H9 (cell line): ENCODE results near the gene KLHL20. TPM values are rescaled to one million over a fixed set of nuclear protein-coding genes. Genes with fewer than 3 reads are reported as not detected.

ENCODE experiments used
- DNase-seq: peaks from one replicate; pipeline ENCODE4 v3.0.0-alpha.2; 2017
- H2AFZ ChIP-seq: one replicate; pipeline ENCODE4 v1.6.1; 2013; ENCODE audit warnings: mild to moderate bottlenecking, low read length, control low read depth, moderate library complexity
- H2AK5ac ChIP-seq: 2 replicates; pipeline ENCODE4 v1.6.1; 2013; ENCODE audit warnings: low read length, control low read depth, mixed read lengths; ENCODE audit not compliant: insufficient read length
- H2BK120ac ChIP-seq: one replicate; pipeline ENCODE4 v1.6.1; 2013; ENCODE audit warnings: low read depth, mild to moderate bottlenecking, low read length, control low read depth, inconsistent platforms; ENCODE audit not compliant: poor library complexity, severe bottlenecking
- H2BK12ac ChIP-seq: 2 replicates; pipeline ENCODE4 v1.6.1; 2013; ENCODE audit warnings: low read length, control low read depth, mixed read lengths, low read depth; ENCODE audit not compliant: insufficient read length
- H2BK15ac ChIP-seq: 2 replicates; pipeline ENCODE4 v1.6.1; 2013; ENCODE audit warnings: low read depth, low read length, control low read depth
- H2BK20ac ChIP-seq: one replicate; pipeline ENCODE4 v1.6.1; 2013; ENCODE audit warnings: low read depth, mild to moderate bottlenecking, low read length, control low read depth, inconsistent platforms; ENCODE audit not compliant: poor library complexity, severe bottlenecking
- H2BK5ac ChIP-seq: 2 replicates; pipeline ENCODE4 v1.6.1; 2013; ENCODE audit warnings: low read length, control low read depth, mixed read lengths; ENCODE audit not compliant: insufficient read length
- H3K14ac ChIP-seq: 2 replicates; pipeline ENCODE4 v1.6.1; 2013; ENCODE audit warnings: low read length, control low read depth; ENCODE audit not compliant: insufficient read depth
- H3K18ac ChIP-seq: 2 replicates; pipeline ENCODE4 v1.6.1; 2013; ENCODE audit warnings: low read depth, mild to moderate bottlenecking, mixed read lengths, low read length, control low read depth; ENCODE audit not compliant: insufficient read length
- H3K23ac ChIP-seq: 2 replicates; pipeline ENCODE4 v1.6.1; 2013; ENCODE audit warnings: low read length, control low read depth, mixed read lengths, low read depth; ENCODE audit not compliant: insufficient read length
- H3K23me2 ChIP-seq: 2 replicates; pipeline ENCODE4 v1.6.1; 2013; ENCODE audit warnings: low read depth, mild to moderate bottlenecking, mixed read lengths, low read length, control low read depth; ENCODE audit not compliant: insufficient read length, poor library complexity, severe bottlenecking
- H3K27ac ChIP-seq: 2 replicates; pipeline ENCODE4 v1.5.1; 2013; ENCODE audit warnings: low read length, control low read depth, mixed read lengths, low read depth; ENCODE audit not compliant: insufficient read length
- H3K27me3 ChIP-seq: 2 replicates; pipeline ENCODE4 v1.6.1; 2013; ENCODE audit warnings: low read length, control low read depth, inconsistent platforms; ENCODE audit not compliant: insufficient read depth
- H3K4ac ChIP-seq: 2 replicates; pipeline ENCODE4 v1.6.1; 2013; ENCODE audit warnings: low read depth, mild to moderate bottlenecking, control low read depth, inconsistent platforms, low read length, moderate library complexity
- H3K4me1 ChIP-seq: 2 replicates; pipeline ENCODE4 v1.6.1; 2013; ENCODE audit warnings: low read length, control low read depth, inconsistent platforms; ENCODE audit not compliant: insufficient read depth
- H3K4me2 ChIP-seq: 2 replicates; pipeline ENCODE4 v1.6.1; 2013; ENCODE audit warnings: low read length, control low read depth, mixed read lengths; ENCODE audit not compliant: insufficient read length, insufficient read depth
- H3K56ac ChIP-seq: 2 replicates; pipeline ENCODE4 v1.6.1; 2013; ENCODE audit warnings: low read depth, mild to moderate bottlenecking, mixed read lengths, low read length, control low read depth; ENCODE audit not compliant: insufficient read length
- H3K79me1 ChIP-seq: 2 replicates; pipeline ENCODE4 v1.6.1; 2013; ENCODE audit warnings: low read depth, mild to moderate bottlenecking, moderate library complexity, low read length, control low read depth, inconsistent platforms; ENCODE audit not compliant: insufficient read depth, poor library complexity, severe bottlenecking
- H3K79me2 ChIP-seq: 2 replicates; pipeline ENCODE4 v1.6.1; 2013; ENCODE audit warnings: low read length, control low read depth, inconsistent platforms; ENCODE audit not compliant: insufficient read depth
- H3K9ac ChIP-seq: 2 replicates; pipeline ENCODE4 v1.6.1; 2013; ENCODE audit warnings: low read length, control low read depth, mixed read lengths; ENCODE audit not compliant: insufficient read length; ENCODE audit errors: extremely low read depth
- H3K9me3 ChIP-seq: one replicate; pipeline ENCODE4 v1.6.1; 2013; ENCODE audit warnings: low read depth, low read length, inconsistent platforms; ENCODE audit not compliant: control insufficient read depth
- H3T11ph ChIP-seq: one replicate; pipeline ENCODE4 v1.6.1; 2013; ENCODE audit warnings: mild to moderate bottlenecking, low read length, control low read depth, inconsistent platforms
- H4K20me1 ChIP-seq: one replicate; pipeline ENCODE4 v1.6.1; 2013; ENCODE audit not compliant: control insufficient read depth, insufficient read length, insufficient read depth
- H4K5ac ChIP-seq: 2 replicates; pipeline ENCODE4 v1.6.1; 2013; ENCODE audit warnings: low read depth, mild to moderate bottlenecking, mixed read lengths, low read length, control low read depth; ENCODE audit not compliant: insufficient read length
- H4K8ac ChIP-seq: replicated peaks from 2 replicates; pipeline ENCODE4 v1.6.1; 2013; ENCODE audit warnings: low read length, control low read depth, mixed read lengths, low read depth; ENCODE audit not compliant: insufficient read length
- H4K91ac ChIP-seq: 2 replicates; pipeline ENCODE4 v1.6.1; 2013; ENCODE audit warnings: low read depth, mild to moderate bottlenecking, moderate library complexity, mixed read lengths, low read length, control low read depth; ENCODE audit not compliant: insufficient read length
- H3K27ac Mint-ChIP-seq, 3 experiments: 2 replicates in 2 of 3; 3 replicates in 1 of 3; pipeline ENCODE4 v1.8.0; 2020 to 2021; ENCODE audit warnings: mixed read lengths in 3 of 3, mild to moderate bottlenecking in 1 of 3, moderate library complexity in 1 of 3
- H3K27me3 Mint-ChIP-seq: 2 replicates; pipeline ENCODE4 v1.8.0; 2021; ENCODE audit warnings: low read depth, mild to moderate bottlenecking, moderate library complexity, mixed read lengths
- H3K36me3 Mint-ChIP-seq, 3 experiments: 2 replicates in 2 of 3; 3 replicates in 1 of 3; pipeline ENCODE4 v1.8.0; 2020 to 2021; ENCODE audit warnings: low read depth in 3 of 3, mixed read lengths in 3 of 3; ENCODE audit not compliant: insufficient read depth in 1 of 3
- H3K4me1 Mint-ChIP-seq, 2 experiments: 2 replicates each; pipeline ENCODE4 v1.8.0; 2020; ENCODE audit warnings: mixed read lengths in 2 of 2
- H3K4me3 Mint-ChIP-seq, 2 experiments: 2 replicates in 1 of 2; 3 replicates in 1 of 2; pipeline ENCODE4 v1.8.0; 2020 to 2021; ENCODE audit warnings: mild to moderate bottlenecking in 2 of 2, mixed read lengths in 2 of 2, moderate library complexity in 1 of 2
- H3K9me3 Mint-ChIP-seq, 2 experiments: 2 replicates in 1 of 2; 3 replicates in 1 of 2; pipeline ENCODE4 v1.8.0; 2020; ENCODE audit warnings: mild to moderate bottlenecking in 2 of 2, mixed read lengths in 2 of 2, moderate library complexity in 1 of 2
- WGBS: extraction: QIAGEN DNeasy Blood & Tissue Kit; methylation state at CpG from one replicate; pipeline ENCODE4 v1.1.7; 2013; ENCODE audit warnings: missing lambda C conversion rate, low lambda C conversion rate, mixed read lengths; ENCODE audit not compliant: insufficient read length; ENCODE audit errors: extremely low coverage; 5-methylcytosine and 5-hydroxymethylcytosine counted together
- total RNA-seq: library from RNA; stranded (reverse); gene quantifications from 2 replicates; pipeline ENCODE4 v1.2.1, GENCODE V29; 2021
- TF ChIP-seq, protein P1 (sequence below): fragments of 200-600 bp; sonication (generic); conservative IDR thresholded peaks from 3 replicates; pipeline ENCODE4 v1.8.0; 2021; ENCODE audit warnings: antibody characterized with exemption, mild to moderate bottlenecking

The KLHL20 gene
- total RNA-seq, 1 experiment from 2014 or later: 12.2 TPM

DNA sequence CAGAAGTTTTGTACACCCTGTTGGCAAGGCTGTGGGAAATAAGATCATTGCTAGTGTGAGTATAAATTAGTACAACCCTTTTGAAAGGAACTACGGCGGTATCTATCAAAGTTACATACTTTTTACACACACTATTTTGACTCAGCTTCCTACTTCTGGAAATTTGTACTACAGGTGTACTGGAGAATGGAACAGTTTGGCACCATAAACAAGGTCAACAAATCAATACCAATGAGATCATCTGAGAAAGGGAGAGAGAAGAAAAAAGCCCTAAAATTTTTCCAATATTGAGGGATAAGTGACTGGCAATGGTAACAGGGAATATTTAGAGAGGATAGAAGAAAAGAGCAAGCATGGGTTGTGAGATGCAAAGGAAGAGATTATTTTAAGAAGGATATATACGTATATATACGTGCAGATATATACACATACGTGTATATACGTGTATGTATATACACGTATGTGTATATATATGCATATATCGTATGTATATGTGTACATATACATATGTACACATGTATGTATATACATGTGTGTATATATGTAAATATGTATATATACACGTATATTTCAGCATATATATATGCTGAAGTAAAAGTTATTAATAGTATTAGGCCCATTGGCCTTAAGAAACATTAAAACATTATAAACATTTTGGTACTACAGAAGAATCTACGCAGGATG, 27.6 kb downstream of the KLHL20 start:
- no peak overlapping the region; a peak in 1 of 7 replicates for H3K27ac Mint-ChIP-seq
- WGBS: no CpG with 5 or more reads among the region's 10 CpGs
- Histone ChIP-seq H3K23me2 (no peaks in the 10 kb centered on the region), H3K56ac (no peak overlapping the region), H4K20me1 (no peaks in the 10 kb centered on the region), H3K9ac (no peak overlapping the region), H3K79me2 (no peaks in the 10 kb centered on the region), H3K27me3 (no peaks in the 10 kb centered on the region), H4K8ac (no peak overlapping the region), H2BK20ac (no peak overlapping the region), H3K27ac (no peak overlapping the region), H2BK15ac (no peak overlapping the region), H3K4ac (no peak overlapping the region), H4K91ac (no peak overlapping the region), H2BK5ac (no peak overlapping the region), H3K79me1 (no peaks in the 10 kb centered on the region), H2AFZ (no peak overlapping the region), H3K14ac (no peak overlapping the region), H3K23ac (no peak overlapping the region), H3K4me1 (no peaks in the 10 kb centered on the region), H3K4me2 (no peak overlapping the region), H3K18ac (no peak overlapping the region), H2BK120ac (no peak overlapping the region), H3T11ph (no peak overlapping the region), H3K9me3 (no peaks in the 10 kb centered on the region), H4K5ac (no peak overlapping the region), H2BK12ac (no peak overlapping the region), H2AK5ac (no peak overlapping the region)
- no peak for DNase-seq
- H3K4me1 Mint-ChIP-seq: no peaks in the 10 kb centered on the region
- H3K27me3 Mint-ChIP-seq: no peaks in the 10 kb centered on the region
- H3K4me3 Mint-ChIP-seq: no peak overlapping the region
- peaks cover 0 to 13% (median 8%) of the 10 kb centered on the region in 3 experiments; a peak in 3 of 7 replicates for H3K36me3 Mint-ChIP-seq
- no peaks in the 10 kb centered on the region for H3K9me3 Mint-ChIP-seq
- TF ChIP-seq, protein P1, sequence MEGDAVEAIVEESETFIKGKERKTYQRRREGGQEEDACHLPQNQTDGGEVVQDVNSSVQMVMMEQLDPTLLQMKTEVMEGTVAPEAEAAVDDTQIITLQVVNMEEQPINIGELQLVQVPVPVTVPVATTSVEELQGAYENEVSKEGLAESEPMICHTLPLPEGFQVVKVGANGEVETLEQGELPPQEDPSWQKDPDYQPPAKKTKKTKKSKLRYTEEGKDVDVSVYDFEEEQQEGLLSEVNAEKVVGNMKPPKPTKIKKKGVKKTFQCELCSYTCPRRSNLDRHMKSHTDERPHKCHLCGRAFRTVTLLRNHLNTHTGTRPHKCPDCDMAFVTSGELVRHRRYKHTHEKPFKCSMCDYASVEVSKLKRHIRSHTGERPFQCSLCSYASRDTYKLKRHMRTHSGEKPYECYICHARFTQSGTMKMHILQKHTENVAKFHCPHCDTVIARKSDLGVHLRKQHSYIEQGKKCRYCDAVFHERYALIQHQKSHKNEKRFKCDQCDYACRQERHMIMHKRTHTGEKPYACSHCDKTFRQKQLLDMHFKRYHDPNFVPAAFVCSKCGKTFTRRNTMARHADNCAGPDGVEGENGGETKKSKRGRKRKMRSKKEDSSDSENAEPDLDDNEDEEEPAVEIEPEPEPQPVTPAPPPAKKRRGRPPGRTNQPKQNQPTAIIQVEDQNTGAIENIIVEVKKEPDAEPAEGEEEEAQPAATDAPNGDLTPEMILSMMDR: no peak
